Epithelial cell of esophagus (primary cell): ENCODE data around the gene CRAMP1.

Source experiments
- DNase-seq: peaks from one replicate; pipeline ENCODE4 v3.0.0; 2010; ENCODE audit warnings: low read depth
- H3K4me3 ChIP-seq: 2 replicates; pipeline ENCODE4 v1.5.1; 2011; ENCODE audit warnings: mild to moderate bottlenecking, low read length, control low read depth
- TF ChIP-seq, protein P1 (sequence below): IDR thresholded peaks from 2 replicates; pipeline ENCODE4 v1.5.1; 2011; ENCODE audit warnings: low read depth, mild to moderate bottlenecking, low read length, control low read depth, inconsistent platforms; ENCODE audit not compliant: insufficient read depth; ENCODE audit errors: missing control alignments

CRAMP1 gene

DNA sequence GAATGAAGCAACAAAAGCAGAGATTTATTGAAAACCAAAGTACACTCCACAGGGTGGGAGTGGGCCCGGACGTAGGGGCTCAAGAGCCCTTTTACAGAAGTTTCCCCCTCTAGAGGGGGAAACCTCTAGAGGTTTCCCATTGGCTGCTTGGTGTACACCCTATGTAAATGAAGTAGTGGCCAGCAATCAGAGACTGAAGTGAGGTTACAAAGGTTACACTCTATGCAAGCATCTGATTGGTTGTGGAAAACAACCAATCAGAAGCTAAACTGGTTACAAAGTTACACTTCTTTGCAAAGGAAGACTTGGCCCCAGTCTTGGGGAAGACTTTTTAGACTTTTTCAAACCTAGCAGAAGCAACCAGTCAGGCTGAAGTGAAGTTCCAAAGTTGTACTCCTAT is 27.1 kb downstream of the CRAMP1 start:
- TF ChIP-seq, protein P1, sequence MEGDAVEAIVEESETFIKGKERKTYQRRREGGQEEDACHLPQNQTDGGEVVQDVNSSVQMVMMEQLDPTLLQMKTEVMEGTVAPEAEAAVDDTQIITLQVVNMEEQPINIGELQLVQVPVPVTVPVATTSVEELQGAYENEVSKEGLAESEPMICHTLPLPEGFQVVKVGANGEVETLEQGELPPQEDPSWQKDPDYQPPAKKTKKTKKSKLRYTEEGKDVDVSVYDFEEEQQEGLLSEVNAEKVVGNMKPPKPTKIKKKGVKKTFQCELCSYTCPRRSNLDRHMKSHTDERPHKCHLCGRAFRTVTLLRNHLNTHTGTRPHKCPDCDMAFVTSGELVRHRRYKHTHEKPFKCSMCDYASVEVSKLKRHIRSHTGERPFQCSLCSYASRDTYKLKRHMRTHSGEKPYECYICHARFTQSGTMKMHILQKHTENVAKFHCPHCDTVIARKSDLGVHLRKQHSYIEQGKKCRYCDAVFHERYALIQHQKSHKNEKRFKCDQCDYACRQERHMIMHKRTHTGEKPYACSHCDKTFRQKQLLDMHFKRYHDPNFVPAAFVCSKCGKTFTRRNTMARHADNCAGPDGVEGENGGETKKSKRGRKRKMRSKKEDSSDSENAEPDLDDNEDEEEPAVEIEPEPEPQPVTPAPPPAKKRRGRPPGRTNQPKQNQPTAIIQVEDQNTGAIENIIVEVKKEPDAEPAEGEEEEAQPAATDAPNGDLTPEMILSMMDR: no peak
- H3K4me3 ChIP-seq: no peak overlapping the region
- no peak for DNase-seq

DNA sequence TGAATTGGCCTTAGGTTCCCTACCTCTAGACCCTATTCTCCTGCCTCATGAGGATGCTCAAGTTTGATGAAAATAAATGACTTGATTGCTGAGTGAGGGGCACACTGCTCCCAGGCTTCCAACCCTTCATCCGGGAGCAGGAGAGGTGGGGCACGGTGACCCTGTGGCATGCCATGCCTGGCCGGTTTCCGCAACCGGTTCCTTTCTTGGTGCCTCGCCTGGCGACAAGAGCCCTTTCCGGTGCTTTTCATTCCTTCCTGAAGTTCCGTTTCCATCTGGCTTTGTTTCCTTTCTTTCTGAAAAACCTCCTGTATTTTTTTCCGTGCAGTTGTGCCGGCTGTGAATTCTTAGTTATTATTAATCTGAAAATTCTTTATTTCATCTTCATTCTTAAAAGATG is 27.7 kb downstream of the CRAMP1 start:
- no peak for DNase-seq
- H3K4me3 ChIP-seq: no peak overlapping the region
- TF ChIP-seq, protein P1: no peak

DNA sequence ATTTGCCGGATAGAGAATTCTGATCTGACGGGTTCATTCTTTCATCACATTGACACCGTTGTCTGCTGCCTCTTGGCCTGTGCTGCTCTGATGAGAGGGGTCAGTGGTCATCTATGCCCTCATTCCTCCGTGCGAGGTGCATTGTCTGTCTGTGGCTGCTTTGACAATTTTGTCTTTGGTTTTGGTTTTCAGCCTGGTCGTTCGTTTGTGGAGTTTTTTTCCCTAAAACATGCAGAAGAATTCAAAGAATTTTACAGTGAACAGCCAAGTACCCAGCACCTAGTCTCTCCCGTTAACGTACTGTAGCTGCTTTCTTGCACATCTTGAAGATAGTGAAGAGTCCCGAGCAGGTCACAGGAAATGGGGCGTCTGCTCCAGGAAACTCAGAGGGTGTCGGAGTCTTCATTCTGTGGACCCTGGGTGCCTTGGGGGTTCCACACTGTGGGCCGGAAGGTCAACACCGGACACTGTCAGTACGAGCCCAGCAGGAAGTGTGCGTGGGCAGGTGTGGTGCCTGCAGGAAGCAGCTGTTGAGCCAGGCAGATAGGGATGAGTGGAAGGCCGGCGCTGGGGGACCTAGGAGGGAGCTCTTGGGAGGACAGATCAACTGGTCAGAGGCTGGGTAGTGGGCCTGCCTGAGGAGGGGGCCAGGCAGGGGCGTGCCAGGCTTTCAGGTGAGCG is 28.2 kb downstream of the CRAMP1 start:
- no peak for DNase-seq
- no peak overlapping the region for H3K4me3 ChIP-seq
- TF ChIP-seq, protein P1: no peak

DNA sequence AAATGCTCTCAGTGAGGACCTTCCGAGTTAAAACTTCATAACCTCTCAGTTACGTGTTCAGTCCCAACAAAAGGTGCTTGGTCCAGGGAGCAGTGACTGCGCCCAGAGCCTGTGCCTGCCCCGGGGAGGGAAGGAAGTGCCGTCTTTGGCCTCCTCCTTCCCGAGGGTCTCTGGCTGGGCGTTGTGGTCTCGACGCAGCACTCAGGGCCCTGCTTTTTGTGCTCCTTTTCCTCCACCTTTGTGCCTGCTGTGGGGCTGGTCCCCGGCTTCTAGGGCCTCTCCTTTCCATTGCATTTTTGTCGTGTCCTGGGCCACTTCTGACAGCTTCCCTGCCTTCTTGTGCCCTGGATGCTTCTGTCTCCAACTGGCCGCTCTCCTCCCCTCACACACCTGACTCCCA is 29.1 kb downstream of the CRAMP1 start:
- TF ChIP-seq, protein P1: no peak
- no peak overlapping the region for H3K4me3 ChIP-seq
- no peak for DNase-seq

DNA sequence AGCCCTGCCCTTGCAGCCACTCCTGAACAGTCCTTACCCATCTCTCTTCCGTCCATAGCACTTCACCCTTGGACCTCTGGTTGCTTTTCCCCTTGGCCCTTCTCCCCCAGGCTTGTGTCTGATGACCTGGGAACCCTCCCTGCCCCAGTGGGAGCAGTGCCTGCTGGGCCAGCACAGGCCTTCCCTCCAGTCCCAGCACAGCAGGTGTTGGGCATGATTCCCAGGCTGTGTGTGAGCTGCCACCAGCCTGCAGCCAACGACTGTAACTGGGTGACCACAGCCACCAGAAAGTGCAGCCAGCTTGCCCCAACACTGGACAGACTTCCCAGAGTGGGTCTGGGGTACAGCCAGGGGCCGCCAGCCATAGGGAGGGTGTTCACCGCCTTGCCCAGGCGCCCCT is 30.0 kb downstream of the CRAMP1 start:
- no peak for DNase-seq
- no peak overlapping the region for H3K4me3 ChIP-seq
- TF ChIP-seq, protein P1: no peak

DNA sequence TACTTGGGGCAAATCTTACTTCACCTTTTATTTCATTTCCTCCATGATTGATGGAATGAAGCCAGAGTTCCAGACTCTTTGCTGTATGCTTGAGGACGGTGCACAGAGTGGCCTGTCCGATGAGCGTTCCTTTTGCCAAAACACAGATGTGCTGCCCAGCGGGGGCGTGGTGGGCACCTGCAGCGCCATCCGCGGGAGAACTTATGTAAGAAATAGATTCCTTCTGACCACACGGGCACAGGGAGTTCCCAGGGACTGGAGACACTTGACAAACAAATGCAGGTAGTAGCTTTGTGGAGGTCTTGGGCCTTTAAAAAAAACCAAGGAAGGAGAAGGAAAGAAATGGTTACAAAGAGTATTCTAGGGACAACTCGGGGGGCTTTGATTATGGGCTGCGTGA is 30.6 kb downstream of the CRAMP1 start:
- TF ChIP-seq, protein P1: no peak
- no peak overlapping the region for H3K4me3 ChIP-seq
- no peak for DNase-seq

DNA sequence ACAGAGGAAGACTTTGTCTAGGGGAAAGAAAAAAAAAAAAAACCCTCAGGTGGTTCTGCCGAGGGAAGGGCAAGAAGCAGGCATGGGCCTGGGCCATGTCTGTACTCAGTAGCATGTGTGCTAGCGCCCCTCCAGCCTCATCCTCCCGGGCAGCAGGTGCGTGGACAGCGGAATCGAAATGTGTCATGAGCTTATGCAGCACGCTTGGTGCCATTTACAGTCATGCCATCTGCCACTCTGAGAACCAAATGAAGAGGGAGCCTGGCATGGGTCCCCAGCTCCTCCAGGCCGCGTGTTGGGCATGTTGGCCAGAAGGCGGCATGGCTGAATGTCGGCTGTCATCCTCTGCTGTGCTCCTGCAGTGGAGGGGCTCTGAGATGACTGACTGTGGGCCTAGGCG is 31.4 kb downstream of the CRAMP1 start:
- TF ChIP-seq, protein P1: no peak
- DNase-seq: no peak
- H3K4me3 ChIP-seq: no peak overlapping the region
